ENCODE data around the gene LPCAT3.
A peak's percentile ranks its signal among the peaks of the same experiment; 100 is the strongest.

LPCAT3 gene

DNA sequence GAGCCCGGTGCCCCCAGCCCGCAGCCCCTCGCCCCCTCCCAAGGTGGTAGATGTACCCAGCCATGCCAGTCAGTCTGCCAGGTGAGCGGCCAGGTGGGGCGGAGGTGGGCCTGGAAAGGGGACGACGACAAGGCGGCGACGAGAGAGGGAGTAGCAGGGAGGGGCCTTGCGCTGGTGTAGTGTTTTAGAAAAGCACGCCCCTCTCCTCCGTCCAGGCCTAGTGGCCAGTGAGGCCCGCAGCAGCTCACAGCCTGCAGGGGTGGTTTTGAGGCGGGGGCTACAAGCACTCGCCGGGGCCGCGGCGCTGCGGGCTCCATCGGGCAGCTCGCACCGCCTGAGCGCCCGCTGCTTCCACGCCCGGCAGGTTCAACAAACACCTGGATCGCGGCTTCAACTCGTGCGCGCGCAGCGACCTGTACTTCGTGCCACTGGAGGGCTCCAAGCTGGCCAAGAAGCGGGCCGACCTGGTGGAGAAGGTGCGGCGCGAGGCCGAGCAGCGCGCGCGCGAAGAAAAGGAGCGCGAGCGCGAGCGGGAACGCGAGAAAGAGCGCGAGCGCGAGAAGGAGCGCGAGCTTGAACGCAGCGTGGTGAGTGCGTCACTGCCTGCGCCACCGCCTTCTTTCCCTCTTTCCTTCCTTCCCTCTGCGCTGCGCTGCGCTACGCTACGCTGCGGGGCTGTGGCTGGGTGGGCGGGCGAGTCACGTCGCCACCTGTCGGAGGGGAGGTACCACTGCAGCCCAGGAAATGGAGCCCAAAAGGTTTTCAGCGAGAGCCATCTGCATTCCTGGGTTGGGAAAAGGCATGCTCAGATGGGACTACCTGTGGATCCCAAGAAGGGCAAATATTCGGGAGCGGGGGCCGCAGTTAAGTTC, 80.6 kb downstream of the LPCAT3 start:
- peak; percentile 95 for DNase-seq (ENCODE audit: low spot score)

GRCh38 chr12:6936636-6937480, 81.4 kb downstream of the LPCAT3 start:
- DNase-seq (ENCODE audit: low spot score): no peak

- no peak for DNase-seq (ENCODE audit: low spot score)
These were observed 82.1 kb downstream of the LPCAT3 start for GRCh38 chr12:6936194-6936635.

- no peak for DNase-seq (ENCODE audit: low spot score)
These were observed 82.7 kb downstream of the LPCAT3 start for GRCh38 chr12:6935371-6936193.

GRCh38 chr12:6934110-6934509, 84.2 kb downstream of the LPCAT3 start:
- DNase-seq (ENCODE audit: low spot score): no peak

GRCh38 chr12:6932766-6933165, 85.5 kb downstream of the LPCAT3 start:
- DNase-seq (ENCODE audit: low spot score): peak; percentile 45

DNA sequence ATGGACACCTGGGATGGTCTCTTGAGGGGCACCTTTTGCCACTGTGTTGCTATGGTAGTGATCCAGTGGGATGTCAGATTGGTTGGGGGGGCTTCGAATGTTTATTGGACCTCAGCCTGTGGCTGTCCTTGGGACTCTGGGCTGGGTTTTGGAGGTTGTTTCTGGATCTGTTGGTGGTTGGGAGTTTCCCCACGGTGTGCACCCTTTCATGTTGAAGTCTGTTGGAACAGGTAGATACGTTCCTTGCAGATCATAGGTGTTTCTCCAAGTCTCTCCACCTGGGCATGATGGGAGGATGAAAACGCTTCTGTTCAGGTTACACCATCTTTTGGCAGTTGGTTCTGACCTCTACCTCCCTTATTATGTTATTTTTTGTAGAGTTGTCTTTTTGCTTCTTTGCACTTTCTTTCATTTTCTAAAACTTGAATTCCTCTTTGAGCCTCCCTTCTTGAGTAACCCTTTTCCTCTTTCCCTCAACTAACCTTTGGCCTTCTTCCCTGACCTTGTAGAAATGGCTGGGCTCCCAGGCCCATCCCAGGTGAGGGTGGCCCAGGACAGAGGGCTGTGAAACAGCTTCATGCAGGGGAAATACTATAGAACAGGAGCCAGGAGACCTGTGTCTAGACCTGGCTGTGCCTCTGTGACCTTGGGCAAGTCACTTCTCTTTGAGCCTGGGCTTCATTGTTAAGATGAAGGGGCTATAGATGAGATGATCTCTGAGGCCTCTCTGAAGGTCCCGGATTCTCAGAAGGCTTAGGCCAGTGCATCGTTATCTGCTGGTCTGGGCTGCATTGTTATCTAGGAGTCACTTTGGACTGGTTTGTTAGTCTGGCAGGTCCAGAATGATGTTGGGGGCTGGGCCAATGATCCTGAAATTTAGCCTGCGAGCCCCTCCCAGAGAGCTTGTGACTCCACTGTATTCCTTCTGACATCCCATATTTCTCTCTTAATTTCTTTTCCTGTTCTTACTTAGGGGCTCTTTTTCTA, 88.5 kb downstream of the LPCAT3 start:
- DNase-seq (ENCODE audit: low spot score): no peak

- DNase-seq (ENCODE audit: low spot score): no peak
These were observed 89.4 kb downstream of the LPCAT3 start for GRCh38 chr12:6928703-6929407.

- DNase-seq (ENCODE audit: low spot score): no peak
These were observed 90.1 kb downstream of the LPCAT3 start for GRCh38 chr12:6928022-6928702.

DNA sequence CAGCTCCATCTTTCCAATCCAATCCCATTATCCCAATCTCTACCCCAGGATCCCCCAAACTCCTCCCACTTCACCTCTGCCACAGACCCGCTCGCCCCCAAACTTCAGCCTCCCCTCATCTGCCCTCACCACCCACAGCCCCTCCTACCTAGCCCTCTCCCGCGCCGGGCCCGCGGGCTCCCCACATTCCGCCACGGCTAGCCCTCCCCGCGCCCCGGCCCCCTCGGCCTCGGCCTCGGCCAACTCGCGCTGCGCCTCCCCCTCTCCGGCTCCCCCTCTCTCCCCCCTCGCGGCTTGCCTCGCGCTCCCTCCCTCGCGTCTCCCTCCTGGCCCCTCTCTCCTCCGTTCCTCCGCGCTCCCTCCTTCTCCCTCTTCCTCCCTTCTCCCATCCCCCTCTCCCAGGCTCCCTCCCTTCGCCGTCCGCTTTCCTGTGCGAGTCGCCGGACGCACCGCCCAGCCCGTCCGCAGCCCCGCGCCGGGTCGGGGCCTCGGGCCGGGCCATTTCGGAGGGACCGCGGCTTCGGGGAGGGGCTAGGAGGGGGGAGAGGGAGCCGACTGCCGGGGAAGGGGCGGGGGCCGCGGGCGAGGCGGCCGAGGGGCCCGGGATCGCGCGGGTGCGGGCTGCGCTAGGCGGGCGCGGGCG, 90.8 kb downstream of the LPCAT3 start, which contains the start of gene ATN1:
TSS of gene ATN1 (plus strand) at position 581 of the 643 bp plus-strand sequence. CDS start 6,043 bp downstream, outside the sequence.
- peak; percentile 35 for DNase-seq (ENCODE audit: low spot score)

All from CD4-positive, alpha-beta T cell treated with Interleukin-2 at 100 ng/mL for 4 hours (primary cell).